Spleen (tissue), 7 donors: ENCODE measurements around the gene ERFE.

Source experiments
- POLR2A ChIP-seq, 3 donors: fragments of 450-650 bp; IDR thresholded peaks; one replicate each; pipeline ENCODE4 v1.5.1; 2017; ENCODE audit warnings: antibody characterized with exemption in 3 of 3, mild to moderate bottlenecking in 1 of 3
- POLR2AphosphoS5 ChIP-seq, 3 donors: sonication (generic); formaldehyde crosslinking; IDR thresholded peaks; one replicate each; pipeline ENCODE4 v1.5.1; 2017; ENCODE audit warnings: antibody characterized with exemption in 3 of 3
- TF ChIP-seq, protein P1 (sequence below), 11 experiments: fragments of 200-600 bp in 7 of 11; fragments of 450-650 bp in 4 of 11; sonication (generic) in 4 of 11; IDR thresholded peaks in 8 of 11; conservative IDR thresholded peaks in 3 of 11; 1 replicate in 7 of 11; 2 replicates in 4 of 11; pipeline versions ENCODE4 v1.4.0 to v1.8.0; 2016 to 2021; ENCODE audit warnings: antibody characterized with exemption in 11 of 11, inconsistent platforms in 4 of 11, mild to moderate bottlenecking in 1 of 11
- donor health status: DM: no; HTN: no; CAD: no; lungs with moderate emphysema.
- donor health status: DM: no; HTN: no; CAD: no.
- donor health status: DM: no; HTN: no; CAD: no.

DNA sequence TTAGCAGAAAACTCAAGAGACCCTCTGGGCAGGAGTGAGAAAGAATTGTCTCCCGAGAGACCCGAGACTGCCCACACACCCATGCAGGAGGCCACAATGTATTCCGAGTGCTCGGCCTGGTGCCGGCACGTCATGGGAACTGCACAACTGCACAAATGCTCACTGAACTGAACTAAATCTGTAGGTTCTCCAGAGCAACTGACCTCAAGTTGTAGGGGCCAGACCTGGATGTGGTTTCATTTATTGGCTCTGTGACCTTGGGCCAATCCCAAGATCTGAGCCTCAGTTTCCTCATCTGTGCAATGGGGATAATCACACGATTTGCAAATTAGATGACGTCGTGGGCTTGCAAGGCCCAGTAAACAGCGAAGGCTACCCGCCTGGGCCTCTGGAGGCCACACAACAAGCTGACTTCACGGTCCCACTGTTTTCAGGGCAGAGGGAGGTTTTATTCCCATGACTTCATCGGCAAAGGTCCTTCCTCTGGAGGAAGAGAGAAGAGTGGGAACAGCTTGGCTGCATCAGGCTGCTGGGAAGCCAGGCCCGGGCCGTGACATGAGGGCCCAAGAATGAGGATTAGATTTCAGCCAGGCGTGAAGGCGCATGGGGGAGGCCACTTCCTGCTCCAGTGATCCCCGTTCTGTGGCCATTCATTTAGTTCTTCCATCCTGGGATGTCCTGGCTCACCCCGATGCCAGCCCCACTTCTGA lies 3.6 kb upstream of the ERFE start:
- TF ChIP-seq, protein P1, sequence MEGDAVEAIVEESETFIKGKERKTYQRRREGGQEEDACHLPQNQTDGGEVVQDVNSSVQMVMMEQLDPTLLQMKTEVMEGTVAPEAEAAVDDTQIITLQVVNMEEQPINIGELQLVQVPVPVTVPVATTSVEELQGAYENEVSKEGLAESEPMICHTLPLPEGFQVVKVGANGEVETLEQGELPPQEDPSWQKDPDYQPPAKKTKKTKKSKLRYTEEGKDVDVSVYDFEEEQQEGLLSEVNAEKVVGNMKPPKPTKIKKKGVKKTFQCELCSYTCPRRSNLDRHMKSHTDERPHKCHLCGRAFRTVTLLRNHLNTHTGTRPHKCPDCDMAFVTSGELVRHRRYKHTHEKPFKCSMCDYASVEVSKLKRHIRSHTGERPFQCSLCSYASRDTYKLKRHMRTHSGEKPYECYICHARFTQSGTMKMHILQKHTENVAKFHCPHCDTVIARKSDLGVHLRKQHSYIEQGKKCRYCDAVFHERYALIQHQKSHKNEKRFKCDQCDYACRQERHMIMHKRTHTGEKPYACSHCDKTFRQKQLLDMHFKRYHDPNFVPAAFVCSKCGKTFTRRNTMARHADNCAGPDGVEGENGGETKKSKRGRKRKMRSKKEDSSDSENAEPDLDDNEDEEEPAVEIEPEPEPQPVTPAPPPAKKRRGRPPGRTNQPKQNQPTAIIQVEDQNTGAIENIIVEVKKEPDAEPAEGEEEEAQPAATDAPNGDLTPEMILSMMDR (IDR thresholded peaks at IDR 0.05 in 8 of 11, conservative IDR thresholded peaks at IDR 0.05 in 3 of 11): no peak
- TF ChIP-seq POLR2A (IDR thresholded peaks at IDR 0.05) (no peak), POLR2AphosphoS5 (IDR thresholded peaks at IDR 0.05) (peak in 2 of 3 donors; percentile 17 to 22)
